Measurements from ENCODE around the gene PRKN.

DNA sequence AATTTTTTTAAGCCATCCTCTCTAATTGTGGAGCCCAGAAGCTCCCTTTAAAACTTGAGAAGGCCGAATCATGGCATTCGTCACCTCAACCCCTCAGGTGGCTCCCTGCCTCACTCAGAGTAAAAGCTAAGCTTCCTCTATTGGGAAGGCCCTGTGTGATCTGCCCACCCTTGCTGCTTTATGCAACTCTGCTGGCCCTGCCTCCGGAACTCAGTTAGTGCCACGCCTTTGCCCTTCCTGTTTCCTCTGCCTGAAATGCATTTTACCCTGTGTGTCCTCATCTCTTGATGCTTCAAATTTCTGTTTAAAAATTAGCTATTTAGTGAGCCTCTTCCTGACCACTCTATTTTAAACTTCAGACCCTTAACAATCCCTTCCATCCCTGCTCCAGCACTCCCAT lies 5.9 kb upstream of the PRKN start:
- TF ChIP-seq FOXM1 (IDR thresholded peaks at IDR 0.05; ENCODE audit: borderline replicate concordance) (no peak), NFRKB (IDR thresholded peaks at IDR 0.05) (no peak)

Data from HEK293T (cell line).